GM12865 (cell line): Measurements from ENCODE around the gene ABCB4.
A peak's percentile ranks its signal among the peaks of the same experiment; 100 is the strongest.

Source experiments
- DNase-seq: peaks from one replicate; pipeline ENCODE4 v3.0.0; 2010; ENCODE audit warnings: low read depth
- H3K4me3 ChIP-seq: 2 replicates; pipeline ENCODE4 v1.5.1; 2011; ENCODE audit warnings: mild to moderate bottlenecking, low read depth, low read length, control low read depth
- TF ChIP-seq, protein P1 (sequence below): IDR thresholded peaks from 2 replicates; pipeline ENCODE4 v1.5.1; 2011; ENCODE audit warnings: low read length, control low read depth, low read depth, inconsistent platforms; ENCODE audit not compliant: insufficient read depth; ENCODE audit errors: missing control alignments

ABCB4 gene

GRCh38 chr7:87354749-87355148 lies 120.7 kb downstream of the ABCB4 start:
- DNase-seq, result peak; percentile 26
- TF ChIP-seq, protein P1, sequence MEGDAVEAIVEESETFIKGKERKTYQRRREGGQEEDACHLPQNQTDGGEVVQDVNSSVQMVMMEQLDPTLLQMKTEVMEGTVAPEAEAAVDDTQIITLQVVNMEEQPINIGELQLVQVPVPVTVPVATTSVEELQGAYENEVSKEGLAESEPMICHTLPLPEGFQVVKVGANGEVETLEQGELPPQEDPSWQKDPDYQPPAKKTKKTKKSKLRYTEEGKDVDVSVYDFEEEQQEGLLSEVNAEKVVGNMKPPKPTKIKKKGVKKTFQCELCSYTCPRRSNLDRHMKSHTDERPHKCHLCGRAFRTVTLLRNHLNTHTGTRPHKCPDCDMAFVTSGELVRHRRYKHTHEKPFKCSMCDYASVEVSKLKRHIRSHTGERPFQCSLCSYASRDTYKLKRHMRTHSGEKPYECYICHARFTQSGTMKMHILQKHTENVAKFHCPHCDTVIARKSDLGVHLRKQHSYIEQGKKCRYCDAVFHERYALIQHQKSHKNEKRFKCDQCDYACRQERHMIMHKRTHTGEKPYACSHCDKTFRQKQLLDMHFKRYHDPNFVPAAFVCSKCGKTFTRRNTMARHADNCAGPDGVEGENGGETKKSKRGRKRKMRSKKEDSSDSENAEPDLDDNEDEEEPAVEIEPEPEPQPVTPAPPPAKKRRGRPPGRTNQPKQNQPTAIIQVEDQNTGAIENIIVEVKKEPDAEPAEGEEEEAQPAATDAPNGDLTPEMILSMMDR, result no peak
- H3K4me3 ChIP-seq, result no peak overlapping the region
